ENCODE measurements around the gene KIAA0513. TPM values are rescaled to one million over a fixed set of nuclear protein-coding genes. Genes with fewer than 3 reads are reported as not detected.

The KIAA0513 gene
- total RNA-seq (10 to 100 TPM in 4 of 9 donors, 1 to 10 TPM in 5; 4.8 to 14.0 (median 10.0) TPM), polyA plus RNA-seq (1 to 10 TPM; 4.5 to 6.7 TPM)
- long read RNA-seq, donor 1, partial matches to known transcripts: 1 of 9 reads
- long read RNA-seq, donor 1, other reads (novel, unspliced or antisense): 8 of 9 reads
- long read RNA-seq, donor 2, full-length matches to known transcripts: 11 of 25 reads
- long read RNA-seq, donor 2, partial matches to known transcripts: 3 of 25 reads
- long read RNA-seq, donor 2, other reads (novel, unspliced or antisense): 11 of 25 reads
- long read RNA-seq, donor 3, partial matches to known transcripts: 0 of 6 reads
- long read RNA-seq, donor 3, other reads (novel, unspliced or antisense): 6 of 6 reads

- TF ChIP-seq POLR2A (IDR thresholded peaks at IDR 0.05): peak in 1 of 2 donors; percentile 98
- TF ChIP-seq, protein P1, sequence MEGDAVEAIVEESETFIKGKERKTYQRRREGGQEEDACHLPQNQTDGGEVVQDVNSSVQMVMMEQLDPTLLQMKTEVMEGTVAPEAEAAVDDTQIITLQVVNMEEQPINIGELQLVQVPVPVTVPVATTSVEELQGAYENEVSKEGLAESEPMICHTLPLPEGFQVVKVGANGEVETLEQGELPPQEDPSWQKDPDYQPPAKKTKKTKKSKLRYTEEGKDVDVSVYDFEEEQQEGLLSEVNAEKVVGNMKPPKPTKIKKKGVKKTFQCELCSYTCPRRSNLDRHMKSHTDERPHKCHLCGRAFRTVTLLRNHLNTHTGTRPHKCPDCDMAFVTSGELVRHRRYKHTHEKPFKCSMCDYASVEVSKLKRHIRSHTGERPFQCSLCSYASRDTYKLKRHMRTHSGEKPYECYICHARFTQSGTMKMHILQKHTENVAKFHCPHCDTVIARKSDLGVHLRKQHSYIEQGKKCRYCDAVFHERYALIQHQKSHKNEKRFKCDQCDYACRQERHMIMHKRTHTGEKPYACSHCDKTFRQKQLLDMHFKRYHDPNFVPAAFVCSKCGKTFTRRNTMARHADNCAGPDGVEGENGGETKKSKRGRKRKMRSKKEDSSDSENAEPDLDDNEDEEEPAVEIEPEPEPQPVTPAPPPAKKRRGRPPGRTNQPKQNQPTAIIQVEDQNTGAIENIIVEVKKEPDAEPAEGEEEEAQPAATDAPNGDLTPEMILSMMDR (IDR thresholded peaks at IDR 0.05): peak in 7 of 12 donors; percentile 30 to 55 (median 37)
- Histone ChIP-seq H3K36me3 (peaks cover 0 to 10% (median 0%) of the 10 kb centered on the region in 9 donors), H3K4me1 (peaks cover 3 to 49% (median 15%) of the 10 kb centered on the region in 12 donors), H3K27ac (peak within 1 kb of the TSS; percentile 24 to 92 (median 79)), H3K9me3 (peaks cover 0 to 4% (median 0%) of the 10 kb centered on the region in 12 donors), H3K4me3 (peak within 1 kb of the TSS; percentile 55 to 98 (median 80)), H3K27me3 (no peaks in the 10 kb centered on the region)
- intact Hi-C loops (cut with DNase I): loop anchor here in 2 of 10 donors (1.0 to 5.0 kb wide), 2 partner anchors 16 to 60 kb away; partner anchors contain the start of gene ZDHHC7 (in 2 of the 2)
- WGBS, 4 donors: 0% methylated on average over 14 to 59 of the region's 59 CpGs
- ATAC-seq (peak; percentile 68 to 91 (median 88)), DNase-seq (peak; percentile 94 to 98 (median 95))
Measured at GRCh38 chr16:85027349-85027957, at the start of gene KIAA0513. TSS of gene KIAA0513 (plus strand) at chr16:85027795. CDS start at chr16:85067072, 39,277 bp downstream.

- peaks cover 0 to 92% (median 80%) of the 10 kb centered on the region in 9 donors for H3K36me3 ChIP-seq
- no peak overlapping the region for H3K27ac ChIP-seq
- no peak for TF ChIP-seq POLR2A (IDR thresholded peaks at IDR 0.05)
- TF ChIP-seq, protein P1 (IDR thresholded peaks at IDR 0.05): no peak
- peaks cover 0 to 45% (median 8%) of the 10 kb centered on the region in 12 donors for H3K4me1 ChIP-seq
- no peak overlapping the region for H3K4me3 ChIP-seq
- WGBS, 4 donors: 90 to 94% (median 93%) methylated on average over 4 of the region's 4 CpGs
- DNase-seq: no peak
- H3K9me3 ChIP-seq: no peaks in the 10 kb centered on the region
- no peaks in the 10 kb centered on the region for H3K27me3 ChIP-seq
- intact Hi-C loops (cut with DNase I): loop anchor here in 1 of 10 donors (10.0 kb wide), 2 partner anchors 305 to 465 kb away; no protein-coding TSS in a partner anchor
- no peak for ATAC-seq
Measured at GRCh38 chr16:84979516-84979915, 48.1 kb upstream of the KIAA0513 start.

DNA sequence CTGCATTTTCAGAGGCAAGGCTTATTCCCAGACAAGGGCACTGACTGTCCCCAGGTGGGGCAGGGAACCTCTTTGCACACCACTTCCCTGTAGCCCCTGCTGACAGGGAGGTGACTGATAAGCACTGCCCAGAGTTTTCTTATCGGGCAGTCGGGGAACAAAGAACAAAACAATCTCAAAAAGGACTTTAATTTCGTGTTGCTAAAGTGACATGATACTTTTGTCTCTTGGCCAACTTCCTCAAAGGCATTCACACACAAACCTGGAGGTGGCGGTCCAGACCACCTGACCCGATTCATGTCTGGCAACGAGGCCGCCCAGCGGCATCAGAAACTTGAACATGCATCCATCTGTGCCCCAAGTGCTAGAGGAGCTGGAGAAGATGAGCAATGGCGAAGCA, 45.2 kb upstream of the KIAA0513 start:
- intact Hi-C loops (cut with DNase I): loop anchor here in 3 of 10 donors (5.0 to 10.0 kb wide), 2 partner anchors 102 to 105 kb away; no protein-coding TSS in a partner anchor
- ATAC-seq (peak in 3 of 4 donors; percentile 19 to 47 (median 43)), DNase-seq (peak in 2 of 5 donors; percentile 45 to 48)
- WGBS, 4 donors: 44 to 52% (median 46%) methylated on average over 9 of the region's 9 CpGs
- H3K27ac ChIP-seq: peak overlapping the region in 2 of 12 donors; percentile 69 to 75
- H3K4me1 ChIP-seq: peaks cover 0 to 63% (median 8%) of the 10 kb centered on the region in 12 donors
- no peaks in the 10 kb centered on the region for H3K9me3 ChIP-seq
- TF ChIP-seq POLR2A (IDR thresholded peaks at IDR 0.05): no peak
- TF ChIP-seq, protein P1 (IDR thresholded peaks at IDR 0.05): peak in 5 of 12 donors; percentile 9 to 25 (median 17)
- H3K36me3 ChIP-seq: peaks cover 0 to 91% (median 73%) of the 10 kb centered on the region in 9 donors
- H3K27me3 ChIP-seq: no peaks in the 10 kb centered on the region
- no peak overlapping the region for H3K4me3 ChIP-seq

Measured in heart left ventricle (tissue), 16 donors.